RWPE2 (cell line): Measurements from ENCODE around the gene MR1.

Source experiments
- ATAC-seq: fragments of 200-7000 bp; cut with Tn5 transposase; 3 replicates; pipeline ENCODE4 v1.9.1; 2021; ENCODE audit warnings: low read depth
- DNase-seq: peaks from one replicate; pipeline ENCODE4 v3.0.0-alpha.2; 2020; ENCODE audit warnings: low spot score
- H3K27ac ChIP-seq: fragments of 450-650 bp; 2 replicates; pipeline ENCODE4 v1.5.1; 2017; ENCODE audit warnings: mild to moderate bottlenecking; ENCODE audit not compliant: poor library complexity, severe bottlenecking
- H3K27me3 ChIP-seq: fragments of 250-450 bp; sonication (Bioruptor Pico); 2 replicates; pipeline ENCODE4 v1.5.1; 2021; ENCODE audit warnings: mild to moderate bottlenecking, moderate library complexity; ENCODE audit not compliant: insufficient read depth, poor library complexity, severe bottlenecking
- H3K36me3 ChIP-seq: fragments of 250-450 bp; sonication (Bioruptor Pico); 2 replicates; pipeline ENCODE4 v1.5.1; 2020; ENCODE audit warnings: low read depth, mild to moderate bottlenecking, moderate library complexity
- H3K4me1 ChIP-seq: fragments of 250-450 bp; sonication (Bioruptor Pico); 2 replicates; pipeline ENCODE4 v1.5.1; 2021; ENCODE audit warnings: mild to moderate bottlenecking, moderate library complexity; ENCODE audit not compliant: insufficient read depth, poor library complexity, severe bottlenecking
- H3K4me3 ChIP-seq: fragments of 250-450 bp; sonication (Bioruptor Pico); 2 replicates; pipeline ENCODE4 v1.5.1; 2021; ENCODE audit warnings: mild to moderate bottlenecking, moderate library complexity; ENCODE audit not compliant: severe bottlenecking
- H3K9me3 ChIP-seq: fragments of 250-450 bp; sonication (Bioruptor Pico); 2 replicates; pipeline ENCODE4 v1.5.1; 2021; ENCODE audit warnings: mild to moderate bottlenecking, moderate library complexity; ENCODE audit not compliant: severe bottlenecking
- TF ChIP-seq, protein P1 (sequence below): fragments of 450-650 bp; IDR thresholded peaks from one replicate; pipeline ENCODE4 v1.5.1; 2017; ENCODE audit warnings: mild to moderate bottlenecking, moderate library complexity; ENCODE audit not compliant: poor library complexity, severe bottlenecking

Gene MR1

DNA sequence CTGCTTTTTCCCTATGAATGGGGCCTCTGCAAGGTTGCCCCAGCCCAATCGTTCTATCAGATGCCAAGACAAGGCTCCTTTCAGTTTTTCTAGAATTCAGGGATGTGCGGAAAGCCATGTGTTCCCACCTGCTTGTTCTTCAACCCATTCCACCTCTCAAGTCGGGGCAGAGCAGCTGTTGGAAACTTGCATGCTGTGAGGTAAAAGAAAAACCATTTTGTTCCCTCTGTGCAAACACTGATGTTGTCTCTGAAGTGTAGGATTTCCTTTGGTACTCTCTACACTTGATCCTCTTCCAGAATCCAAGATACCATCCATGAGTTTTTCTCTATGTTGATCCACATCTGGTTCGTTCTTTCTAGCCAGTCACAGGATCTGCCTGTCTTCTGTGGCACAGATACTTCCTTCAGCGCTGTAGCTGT lies 62.0 kb downstream of the MR1 start:
- ATAC-seq (no peak), DNase-seq (no peak)
- Histone ChIP-seq H3K27ac (peak overlapping the region; percentile 97), H3K36me3 (peaks cover 40% of the 10 kb centered on the region), H3K4me1 (peaks cover 41% of the 10 kb centered on the region), H3K27me3 (no peaks in the 10 kb centered on the region), H3K4me3 (no peak overlapping the region), H3K9me3 (no peaks in the 10 kb centered on the region)
- TF ChIP-seq, protein P1, sequence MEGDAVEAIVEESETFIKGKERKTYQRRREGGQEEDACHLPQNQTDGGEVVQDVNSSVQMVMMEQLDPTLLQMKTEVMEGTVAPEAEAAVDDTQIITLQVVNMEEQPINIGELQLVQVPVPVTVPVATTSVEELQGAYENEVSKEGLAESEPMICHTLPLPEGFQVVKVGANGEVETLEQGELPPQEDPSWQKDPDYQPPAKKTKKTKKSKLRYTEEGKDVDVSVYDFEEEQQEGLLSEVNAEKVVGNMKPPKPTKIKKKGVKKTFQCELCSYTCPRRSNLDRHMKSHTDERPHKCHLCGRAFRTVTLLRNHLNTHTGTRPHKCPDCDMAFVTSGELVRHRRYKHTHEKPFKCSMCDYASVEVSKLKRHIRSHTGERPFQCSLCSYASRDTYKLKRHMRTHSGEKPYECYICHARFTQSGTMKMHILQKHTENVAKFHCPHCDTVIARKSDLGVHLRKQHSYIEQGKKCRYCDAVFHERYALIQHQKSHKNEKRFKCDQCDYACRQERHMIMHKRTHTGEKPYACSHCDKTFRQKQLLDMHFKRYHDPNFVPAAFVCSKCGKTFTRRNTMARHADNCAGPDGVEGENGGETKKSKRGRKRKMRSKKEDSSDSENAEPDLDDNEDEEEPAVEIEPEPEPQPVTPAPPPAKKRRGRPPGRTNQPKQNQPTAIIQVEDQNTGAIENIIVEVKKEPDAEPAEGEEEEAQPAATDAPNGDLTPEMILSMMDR = no peak

DNA sequence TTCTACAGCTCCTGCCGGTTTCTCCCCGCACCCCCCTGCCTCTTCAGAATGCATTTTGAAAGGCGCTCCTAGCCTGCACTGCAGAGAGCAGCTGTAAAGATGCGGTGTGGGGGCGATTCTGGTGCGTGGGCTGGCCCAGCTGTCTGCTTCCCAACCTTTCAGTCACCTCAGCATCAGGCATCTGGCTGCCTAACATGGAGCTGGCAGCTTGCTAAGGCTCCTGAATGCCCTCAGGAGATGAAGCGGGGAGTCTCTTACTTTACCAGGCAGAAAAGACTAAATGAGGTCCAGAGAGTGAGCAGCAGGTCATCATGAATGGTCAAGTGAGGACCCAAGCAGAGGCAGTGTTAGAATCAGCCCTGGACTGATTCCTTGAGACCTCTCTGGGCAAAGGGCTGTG lies 63.5 kb downstream of the MR1 start:
- H3K9me3 ChIP-seq = no peaks in the 10 kb centered on the region
- H3K27me3 ChIP-seq = no peaks in the 10 kb centered on the region
- peaks cover 25% of the 10 kb centered on the region for H3K36me3 ChIP-seq
- no peak for DNase-seq
- peaks cover 51% of the 10 kb centered on the region for H3K4me1 ChIP-seq
- peak overlapping the region; percentile 97 for H3K27ac ChIP-seq
- H3K4me3 ChIP-seq = no peak overlapping the region
- TF ChIP-seq, protein P1 = no peak
- ATAC-seq = no peak

DNA sequence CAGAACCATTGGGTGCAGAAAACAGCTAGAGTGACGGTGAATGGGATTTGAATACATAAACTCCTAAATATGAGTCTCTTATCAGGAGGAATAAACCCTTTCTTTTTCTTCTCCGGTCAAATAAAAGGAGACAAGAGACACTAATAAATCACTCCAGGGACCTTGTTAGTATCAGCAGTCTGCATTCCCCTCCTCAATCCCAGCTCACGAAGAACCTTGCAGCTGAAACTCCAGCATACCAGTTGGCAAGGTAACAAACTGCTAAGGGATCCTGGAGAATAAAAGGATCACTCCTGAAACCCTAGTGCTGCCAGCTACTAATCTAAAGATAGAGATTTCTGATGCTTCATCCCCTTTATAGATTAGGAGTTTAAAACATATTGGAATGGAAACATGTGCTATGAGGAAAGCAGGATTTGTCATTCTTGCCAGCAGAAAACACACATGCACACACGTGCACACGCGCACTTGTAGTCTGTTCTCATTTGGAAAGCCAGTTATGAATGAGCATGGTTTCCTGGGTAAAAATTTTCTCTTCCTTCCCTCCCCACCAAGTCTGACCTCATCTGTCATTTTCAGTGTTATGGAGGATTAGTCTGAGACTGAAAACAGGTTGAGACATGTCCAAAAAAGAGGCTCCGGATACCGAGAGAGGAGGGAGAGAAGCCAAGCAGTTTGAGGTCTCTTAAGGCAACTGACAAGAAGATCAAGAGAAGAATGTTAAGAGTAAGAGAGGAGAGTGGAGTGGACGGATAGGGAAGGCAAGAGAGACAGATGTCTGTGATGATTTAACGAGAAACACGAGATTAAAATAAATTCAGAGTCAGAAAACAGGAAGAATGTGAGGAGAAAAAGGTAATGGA lies 65.6 kb downstream of the MR1 start:
- Histone ChIP-seq H3K27ac (peak overlapping the region; percentile 97), H3K4me3 (no peak overlapping the region), H3K36me3 (peaks cover 4% of the 10 kb centered on the region), H3K9me3 (no peaks in the 10 kb centered on the region), H3K27me3 (no peaks in the 10 kb centered on the region), H3K4me1 (peaks cover 62% of the 10 kb centered on the region)
- ATAC-seq (peak; percentile 50), DNase-seq (no peak)
- TF ChIP-seq, protein P1 = no peak

DNA sequence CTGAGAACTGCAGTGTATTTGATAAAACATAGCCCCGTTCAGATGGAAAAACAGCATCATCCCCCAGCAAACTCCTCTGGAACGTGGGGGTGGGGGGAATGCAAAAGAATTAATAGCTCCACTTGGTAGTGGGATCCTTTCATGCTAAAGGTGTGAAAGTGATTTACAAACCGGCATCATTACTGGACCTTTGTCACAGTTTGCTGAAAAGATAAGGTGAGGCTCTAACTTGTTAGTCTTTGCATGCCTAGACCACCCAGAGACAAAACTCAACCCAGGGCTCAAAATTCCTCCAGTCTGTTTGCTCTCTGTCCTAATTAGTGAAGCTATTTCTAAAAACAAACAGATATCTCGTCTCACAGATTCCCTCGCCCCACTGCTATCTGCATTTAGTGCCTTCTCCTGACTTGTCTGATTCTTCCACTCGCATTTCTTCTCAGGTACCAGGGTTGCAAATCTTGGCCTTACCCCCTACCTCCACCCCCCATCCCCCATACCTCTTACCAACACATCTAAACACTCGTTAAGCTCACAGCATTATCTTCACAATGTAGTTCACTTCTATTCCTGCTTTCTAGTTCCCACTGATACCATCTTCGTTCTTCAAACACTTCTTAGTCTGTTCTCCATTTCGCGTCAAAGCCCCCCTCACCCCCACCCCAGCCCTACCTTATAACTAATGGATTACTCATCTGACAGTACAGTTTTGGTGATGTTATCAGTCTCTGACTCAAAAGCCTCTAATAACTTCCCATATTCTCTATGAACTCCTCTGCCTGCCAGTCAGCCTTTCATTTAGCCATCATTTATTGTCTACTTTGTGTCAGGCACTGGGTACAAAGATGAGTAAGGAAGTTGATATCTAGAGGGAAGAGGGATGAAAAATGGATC lies 66.5 kb downstream of the MR1 start:
- Histone ChIP-seq H3K4me1 (peaks cover 62% of the 10 kb centered on the region), H3K27me3 (no peaks in the 10 kb centered on the region), H3K4me3 (no peak overlapping the region), H3K9me3 (no peaks in the 10 kb centered on the region), H3K36me3 (no peaks in the 10 kb centered on the region), H3K27ac (peak overlapping the region; percentile 97)
- no peak for DNase-seq
- ATAC-seq = peak; percentile 17; the same call in 2 of the 3 replicates
- TF ChIP-seq, protein P1 = no peak
